PC-3 (cell line): ENCODE data around the gene ZNF385B. TPM values are rescaled to one million over a fixed set of nuclear protein-coding genes. Genes with fewer than 3 reads are reported as not detected.

Experiments
- ATAC-seq: fragments of 200-7000 bp; cut with Tn5 transposase; 2 replicates; pipeline ENCODE4 v1.9.1; 2020; ENCODE audit warnings: mild to moderate bottlenecking, moderate library complexity
- BruUV-seq: library from RNA; stranded (reverse); fragments of 400-500 nt; replicated peaks from 2 replicates; lab custom pipeline; 2021; lab: Mats Ljungman, UMichigan
- CTCF ChIA-PET: fragments of 300-600 bp; sonication (Branson Sonifier 250); formaldehyde crosslinking; loops from one replicate; lab custom pipeline; 2022; ENCODE audit warnings: antibody characterized with exemption; lab: Charles Lee
- POLR2A ChIA-PET: fragments of 300-600 bp; sonication (Branson Sonifier 250); formaldehyde crosslinking; loops from one replicate; lab custom pipeline; 2022; ENCODE audit warnings: antibody characterized with exemption; ENCODE audit not compliant: unreplicated experiment; lab: Charles Lee
- DNase-seq: peaks from one replicate; pipeline ENCODE4 v3.0.0-alpha.2; 2015
- H2AFZ ChIP-seq: fragments of 300-600 bp; sonication (generic); 2 replicates; pipeline ENCODE4 v1.6.0; 2016; ENCODE audit warnings: antibody characterized with exemption, low read length
- H3F3A ChIP-seq: fragments of 300-600 bp; sonication (generic); one replicate; pipeline ENCODE4 v1.6.0; 2017; ENCODE audit warnings: antibody characterized with exemption, low read length, control low read depth, mild to moderate bottlenecking; ENCODE audit not compliant: unreplicated experiment
- H3K27ac ChIP-seq: fragments of 300-600 bp; sonication (generic); 2 replicates; pipeline ENCODE4 v1.5.1; 2016; ENCODE audit warnings: mild to moderate bottlenecking, low read length
- H3K27me3 ChIP-seq: fragments of 300-600 bp; sonication (generic); 2 replicates; pipeline ENCODE4 v1.6.1; 2016; ENCODE audit warnings: low read length, mixed read lengths
- H3K36me3 ChIP-seq: fragments of 300-600 bp; sonication (generic); 2 replicates; pipeline ENCODE4 v1.6.1; 2016; ENCODE audit warnings: low read depth, mixed run types, low read length, mixed read lengths
- H3K4me1 ChIP-seq: fragments of 300-600 bp; sonication (generic); 2 replicates; pipeline ENCODE4 v1.5.1; 2016; ENCODE audit warnings: low read length; ENCODE audit not compliant: insufficient read depth
- H3K4me2 ChIP-seq: fragments of 300-600 bp; sonication (generic); 2 replicates; pipeline ENCODE4 v1.6.0; 2016; ENCODE audit warnings: low read length
- H3K4me3 ChIP-seq: fragments of 300-600 bp; sonication (generic); 2 replicates; pipeline ENCODE4 v1.5.1; 2016; ENCODE audit warnings: mild to moderate bottlenecking, low read length, mixed read lengths
- H3K79me2 ChIP-seq: fragments of 300-600 bp; sonication (generic); 2 replicates; pipeline ENCODE4 v1.6.1; 2017; ENCODE audit warnings: low read length, mixed read lengths
- H3K9ac ChIP-seq: fragments of 300-600 bp; sonication (generic); 2 replicates; pipeline ENCODE4 v1.6.0; 2016; ENCODE audit warnings: mild to moderate bottlenecking, low read length
- H3K9me2 ChIP-seq: fragments of 300-600 bp; sonication (generic); replicated peaks from 2 replicates; pipeline ENCODE4 v1.6.1; 2016; ENCODE audit warnings: mixed run types, low read length, mixed read lengths
- H3K9me3 ChIP-seq: fragments of 300-600 bp; sonication (generic); 2 replicates; pipeline ENCODE4 v1.6.1; 2016; ENCODE audit warnings: low read length, mixed read lengths
- H4K20me1 ChIP-seq: fragments of 300-600 bp; sonication (generic); 2 replicates; pipeline ENCODE4 v1.6.1; 2016; ENCODE audit warnings: low read length, mixed read lengths
- CTCF ChIP-seq: fragments of 300-600 bp; sonication (generic); conservative IDR thresholded peaks from 2 replicates; pipeline ENCODE4 v1.5.1; 2017; ENCODE audit warnings: antibody characterized with exemption, low read depth, mild to moderate bottlenecking, low read length
- EZH2 ChIP-seq: fragments of 300-600 bp; sonication (generic); IDR thresholded peaks from one replicate; pipeline ENCODE4 v1.6.1; 2017; ENCODE audit warnings: antibody characterized with exemption, mild to moderate bottlenecking, low read length; ENCODE audit not compliant: unreplicated experiment
- EZH2phosphoT487 ChIP-seq: fragments of 300-600 bp; sonication (generic); IDR thresholded peaks from 2 replicates; pipeline ENCODE4 v1.6.1; 2018; ENCODE audit warnings: mild to moderate bottlenecking, antibody characterized with exemption, low read length, borderline replicate concordance
- intact Hi-C: fragments of 100-400 bp; cut with micrococcal nuclease; formaldehyde crosslinking; loops from 2 replicates; pipeline ENCODE4 v1.9.0; 2023
- total RNA-seq: library from RNA; depleted of rRNA; stranded (reverse); fragments of >200 nt; gene quantifications from 2 replicates; pipeline ENCODE4 v1.2.3, GENCODE V29; 2014

The ZNF385B gene
- total RNA-seq, 1 experiment from 2014 or later = 2.4 TPM

- Histone ChIP-seq H3K4me1 (no peaks in the 10 kb centered on the region), H2AFZ (no peak overlapping the region), H3K9ac (no peak overlapping the region), H3F3A (no peaks in the 10 kb centered on the region), H3K4me2 (no peak overlapping the region), H3K9me3 (no peaks in the 10 kb centered on the region), H3K9me2 (no peaks in the 10 kb centered on the region), H3K36me3 (no peaks in the 10 kb centered on the region), H3K4me3 (no peak overlapping the region), H4K20me1 (no peaks in the 10 kb centered on the region), H3K79me2 (no peaks in the 10 kb centered on the region), H3K27me3 (no peaks in the 10 kb centered on the region), H3K27ac (no peak overlapping the region)
- POLR2A ChIA-PET = no interaction called here
- BruUV-seq = no TSS peak
- CTCF ChIA-PET = no interaction called here
- TF ChIP-seq EZH2phosphoT487 (no peak), EZH2 (no peak), CTCF (no peak)
- intact Hi-C loops = no loop called here
- DNase-seq (no peak), ATAC-seq (no peak)
Observed at GRCh38 chr2:179555691-179556283, 305.6 kb downstream of the ZNF385B start.

GRCh38 chr2:179554639-179555386, 306.6 kb downstream of the ZNF385B start:
- no peaks in the 10 kb centered on the region for H3F3A ChIP-seq
- no peaks in the 10 kb centered on the region for H3K36me3 ChIP-seq
- TF ChIP-seq EZH2phosphoT487 (no peak), EZH2 (no peak), CTCF (no peak)
- H3K4me3 ChIP-seq = no peak overlapping the region
- DNase-seq (no peak), ATAC-seq (no peak)
- H2AFZ ChIP-seq = no peak overlapping the region
- ChIA-PET CTCF (no interaction called here), POLR2A (no interaction called here)
- intact Hi-C loops = no loop called here
- BruUV-seq = no TSS peak
- H3K9me3 ChIP-seq = no peaks in the 10 kb centered on the region
- no peak overlapping the region for H3K4me2 ChIP-seq
- H3K27me3 ChIP-seq = no peaks in the 10 kb centered on the region
- H3K9ac ChIP-seq = no peak overlapping the region
- no peak overlapping the region for H3K27ac ChIP-seq
- no peaks in the 10 kb centered on the region for H3K4me1 ChIP-seq
- H4K20me1 ChIP-seq = no peaks in the 10 kb centered on the region
- H3K9me2 ChIP-seq = no peaks in the 10 kb centered on the region
- no peaks in the 10 kb centered on the region for H3K79me2 ChIP-seq

- TF ChIP-seq EZH2 (no peak), EZH2phosphoT487 (no peak), CTCF (no peak)
- H3K4me2 ChIP-seq = no peak overlapping the region
- H3K9me2 ChIP-seq = no peaks in the 10 kb centered on the region
- no peaks in the 10 kb centered on the region for H3K79me2 ChIP-seq
- H3K27ac ChIP-seq = no peak overlapping the region
- CTCF ChIA-PET = no interaction called here
- H3K9me3 ChIP-seq = no peaks in the 10 kb centered on the region
- H3K27me3 ChIP-seq = no peaks in the 10 kb centered on the region
- H3K4me1 ChIP-seq = no peaks in the 10 kb centered on the region
- no peaks in the 10 kb centered on the region for H4K20me1 ChIP-seq
- H3K36me3 ChIP-seq = no peaks in the 10 kb centered on the region
- H3K4me3 ChIP-seq = no peak overlapping the region
- H3K9ac ChIP-seq = no peak overlapping the region
- no peak overlapping the region for H2AFZ ChIP-seq
- ATAC-seq = no peak
- POLR2A ChIA-PET = no interaction called here
- no TSS peak for BruUV-seq
- intact Hi-C loops = no loop called here
- H3F3A ChIP-seq = no peaks in the 10 kb centered on the region
- DNase-seq = no peak
Observed at GRCh38 chr2:179553382-179553781, 308.0 kb downstream of the ZNF385B start.
